Measurements from ENCODE around the gene AKNAD1.
"Not testable (repeated sequence)": the region's sequence is repeated elsewhere in the genome, so short reads cannot be mapped to it uniquely, and the experiment has no call there.

The AKNAD1 gene, protein sequence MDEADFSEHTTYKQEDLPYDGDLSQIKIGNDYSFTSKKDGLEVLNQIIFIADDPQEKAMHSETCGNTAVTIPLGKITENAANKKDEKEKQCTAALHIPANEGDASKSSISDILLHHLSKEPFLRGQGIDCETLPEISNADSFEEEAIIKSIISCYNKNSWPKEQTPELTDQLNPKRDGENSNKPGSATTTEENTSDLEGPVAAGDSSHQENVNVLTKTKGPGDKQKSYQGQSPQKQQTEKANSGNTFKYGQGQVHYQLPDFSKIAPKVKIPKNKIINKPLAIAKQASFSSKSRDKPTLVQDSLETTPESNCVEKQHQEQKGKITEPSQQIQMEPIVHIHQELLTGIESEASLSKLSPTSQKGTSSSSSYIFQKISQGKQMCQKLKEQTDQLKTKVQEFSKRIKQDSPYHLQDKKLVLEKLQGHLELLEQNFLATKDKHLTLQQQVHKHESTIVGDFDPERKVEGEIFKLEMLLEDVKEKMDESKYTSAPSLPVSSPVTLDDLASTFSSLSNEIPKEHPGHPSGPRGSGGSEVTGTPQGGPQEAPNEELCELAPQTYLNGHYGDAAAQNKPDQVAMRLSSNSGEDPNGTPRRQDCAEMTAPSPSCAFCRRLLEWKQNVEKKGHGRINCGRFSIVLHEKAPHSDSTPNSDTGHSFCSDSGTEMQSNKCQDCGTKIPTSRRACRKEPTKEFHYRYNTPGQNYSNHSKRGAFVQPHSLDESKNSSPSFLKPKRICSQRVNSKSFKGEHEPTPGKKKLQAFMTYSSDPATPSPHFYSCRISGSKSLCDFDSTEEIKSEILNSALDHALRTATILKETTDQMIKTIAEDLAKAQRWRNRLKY

DNA sequence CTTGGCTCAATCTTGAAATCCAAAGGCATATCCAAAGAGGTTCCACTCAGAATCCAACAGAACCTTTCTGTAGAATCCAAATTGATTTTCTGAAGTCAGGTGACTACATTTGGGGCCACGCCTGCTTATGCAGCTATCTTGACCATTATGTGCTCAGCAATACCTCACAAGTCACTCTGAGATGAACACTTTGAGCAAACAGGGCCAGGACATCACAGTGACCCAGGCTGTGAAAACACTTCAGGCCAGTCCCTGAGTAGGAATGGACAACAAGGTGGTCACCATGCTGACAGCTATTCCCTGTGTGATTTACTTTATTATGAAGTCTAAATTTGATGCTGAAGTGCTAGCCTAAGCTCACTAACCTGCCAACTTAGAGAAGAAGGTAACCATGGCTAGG, at the start of gene AKNAD1:
Gene AKNAD1 (minus strand): TSS at position 101 of the 400 bp plus-strand sequence. CDS start 4,430 bp downstream, outside the sequence.
- DNase-seq: no peak

DNA sequence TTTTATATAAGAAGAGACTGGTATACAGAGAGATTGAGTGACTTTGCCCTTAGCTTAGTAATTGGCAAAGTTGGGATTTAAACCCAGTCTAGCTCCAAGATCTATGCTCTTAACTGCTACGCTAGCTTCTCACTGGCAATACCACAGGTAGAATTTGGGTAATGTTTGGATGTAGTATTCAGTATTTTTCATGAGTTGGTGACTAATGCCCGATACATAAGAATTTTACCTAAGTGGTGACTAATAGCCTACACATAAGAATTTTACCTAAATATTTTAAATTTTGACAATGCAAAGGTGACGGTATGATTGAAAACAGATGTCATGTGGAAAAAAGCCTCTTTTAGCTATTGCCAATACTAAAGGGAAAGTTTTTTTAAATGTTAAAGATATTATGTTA, 44.2 kb upstream of the AKNAD1 start:
- DNase-seq: no peak

DNA sequence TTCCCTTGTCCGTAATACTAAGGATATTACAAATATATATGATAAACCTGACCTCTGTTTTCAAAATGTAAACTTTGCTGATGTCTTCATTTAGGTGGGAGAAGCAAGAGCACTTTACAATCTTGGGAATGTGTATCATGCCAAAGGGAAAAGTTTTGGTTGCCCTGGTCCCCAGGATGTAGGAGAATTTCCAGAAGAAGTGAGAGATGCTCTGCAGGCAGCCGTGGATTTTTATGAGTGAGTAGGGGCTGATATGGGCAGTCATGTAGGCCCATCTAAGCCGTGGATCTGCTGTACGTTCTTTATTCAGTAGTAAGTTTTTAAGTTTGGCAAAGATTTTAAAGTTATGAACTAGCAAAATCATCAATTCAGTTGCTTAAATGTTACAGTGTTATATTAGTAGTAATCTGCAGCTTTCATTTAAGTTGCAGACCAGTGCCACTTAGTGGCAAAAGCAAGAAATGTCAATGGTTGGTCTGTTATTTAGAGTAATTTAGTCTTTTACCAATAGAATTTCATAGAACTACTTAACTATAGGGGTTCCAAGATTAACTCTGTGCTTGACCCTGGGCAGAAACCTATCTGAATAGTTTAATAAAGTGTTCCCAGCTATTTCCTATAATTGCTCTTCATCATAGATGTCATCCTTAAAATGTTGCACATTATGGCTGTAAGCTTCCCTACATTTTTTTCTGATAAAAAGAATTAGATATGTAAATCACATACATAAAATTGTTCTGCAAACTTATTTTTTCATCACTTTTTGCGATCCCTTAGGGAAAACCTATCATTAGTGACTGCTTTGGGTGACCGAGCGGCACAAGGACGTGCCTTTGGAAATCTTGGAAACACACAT, 41.2 kb upstream of the AKNAD1 start:
- DNase-seq: no peak

DNA sequence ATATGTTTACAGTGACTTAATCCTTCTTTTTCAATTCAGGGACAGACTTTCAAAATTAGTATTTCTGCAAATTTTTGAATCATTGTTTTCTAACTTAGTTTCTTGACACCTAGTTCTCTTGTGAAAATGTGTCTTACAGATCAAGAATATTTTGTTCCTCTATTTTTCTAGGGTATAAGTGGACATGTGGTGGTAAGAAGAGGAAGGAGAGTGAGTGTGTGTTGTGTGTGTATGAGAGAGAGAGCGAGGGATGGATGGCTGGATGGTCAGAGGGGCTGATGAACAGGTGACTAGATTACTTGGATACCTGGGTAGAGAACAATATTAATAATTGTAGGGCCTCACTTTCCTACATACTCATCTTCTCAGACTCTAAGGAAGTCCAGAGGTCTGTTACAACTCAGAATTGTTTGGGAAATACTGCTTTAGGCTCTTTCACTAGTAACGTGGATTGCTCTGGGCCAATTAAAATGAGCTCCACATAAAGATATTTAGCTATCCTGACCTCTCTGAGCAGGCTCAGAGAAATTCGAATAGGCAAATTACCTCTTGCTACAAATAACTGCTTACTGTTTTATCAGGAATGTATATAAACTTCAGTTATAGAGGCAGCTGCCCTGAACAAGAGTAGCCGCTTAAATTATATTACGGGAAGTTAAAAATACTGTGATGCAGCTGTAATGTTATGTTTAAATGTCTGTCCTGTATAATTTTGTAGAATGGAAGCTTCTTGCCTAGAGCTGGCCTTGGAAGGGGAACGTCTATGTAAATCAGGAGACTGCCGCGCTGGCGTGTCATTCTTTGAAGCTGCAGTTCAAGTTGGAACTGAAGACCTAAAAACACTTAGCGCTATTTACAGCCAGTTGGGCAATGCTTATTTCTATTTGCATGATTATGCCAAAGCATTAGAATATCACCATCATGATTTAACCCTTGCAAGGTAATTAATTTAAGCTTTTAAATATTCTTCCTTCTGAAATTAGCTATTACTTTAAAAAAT, 39.6 kb upstream of the AKNAD1 start:
- no peak for DNase-seq

DNA sequence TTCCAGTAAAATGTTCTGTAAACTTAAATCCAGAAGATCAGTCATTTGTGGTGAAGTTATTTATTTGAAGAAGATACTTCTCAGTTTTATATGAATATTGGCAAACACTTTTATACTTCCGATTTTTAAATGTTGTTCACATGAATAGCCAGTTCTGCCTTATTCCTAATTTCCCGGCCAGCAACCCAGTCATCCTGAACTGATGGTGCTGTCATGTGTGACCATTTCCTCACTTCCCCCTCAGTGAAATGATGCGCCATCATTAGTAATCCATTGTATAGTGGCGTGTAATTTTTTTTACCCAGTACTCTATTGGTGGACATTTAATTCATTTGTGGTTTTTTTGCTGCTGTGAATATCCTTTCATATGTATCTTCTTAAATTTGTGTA, 36.2 kb upstream of the AKNAD1 start:
- no peak for DNase-seq

DNA sequence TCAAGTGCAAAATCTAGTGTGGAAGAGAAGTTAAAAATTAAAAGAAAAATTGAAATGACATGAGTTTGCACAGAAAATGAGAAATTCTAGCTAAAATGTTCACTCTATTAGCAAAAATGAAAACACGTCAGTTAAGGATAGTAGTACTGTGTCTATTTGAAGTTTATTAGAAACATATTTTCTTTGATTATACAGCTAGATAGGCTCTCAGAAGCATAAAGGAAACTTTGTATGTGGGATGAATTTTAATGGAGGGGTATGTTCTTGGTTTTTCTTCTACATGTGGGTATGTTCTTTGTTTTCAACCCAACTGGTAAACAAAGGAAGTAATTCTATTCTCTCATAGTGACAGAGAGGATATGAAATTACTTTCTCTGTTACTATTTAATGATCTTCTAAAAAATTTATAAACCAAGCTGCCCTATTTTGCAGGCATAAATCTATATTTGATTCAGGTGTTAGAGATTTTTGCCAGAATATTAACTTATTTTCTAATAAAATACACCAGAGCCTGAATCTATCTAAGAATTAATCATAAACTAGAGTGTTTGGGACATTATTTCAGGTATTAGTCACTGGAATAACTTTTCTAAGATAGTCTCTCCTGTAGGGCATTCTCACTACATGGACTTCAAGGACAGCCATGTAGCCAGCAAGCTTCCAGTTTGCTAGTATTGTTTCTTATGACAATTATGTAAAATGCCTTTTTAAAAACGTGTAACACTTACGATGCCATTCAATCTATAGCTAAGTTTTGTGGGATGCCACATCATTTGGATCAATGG, 35.7 kb upstream of the AKNAD1 start:
- no peak for DNase-seq

DNA sequence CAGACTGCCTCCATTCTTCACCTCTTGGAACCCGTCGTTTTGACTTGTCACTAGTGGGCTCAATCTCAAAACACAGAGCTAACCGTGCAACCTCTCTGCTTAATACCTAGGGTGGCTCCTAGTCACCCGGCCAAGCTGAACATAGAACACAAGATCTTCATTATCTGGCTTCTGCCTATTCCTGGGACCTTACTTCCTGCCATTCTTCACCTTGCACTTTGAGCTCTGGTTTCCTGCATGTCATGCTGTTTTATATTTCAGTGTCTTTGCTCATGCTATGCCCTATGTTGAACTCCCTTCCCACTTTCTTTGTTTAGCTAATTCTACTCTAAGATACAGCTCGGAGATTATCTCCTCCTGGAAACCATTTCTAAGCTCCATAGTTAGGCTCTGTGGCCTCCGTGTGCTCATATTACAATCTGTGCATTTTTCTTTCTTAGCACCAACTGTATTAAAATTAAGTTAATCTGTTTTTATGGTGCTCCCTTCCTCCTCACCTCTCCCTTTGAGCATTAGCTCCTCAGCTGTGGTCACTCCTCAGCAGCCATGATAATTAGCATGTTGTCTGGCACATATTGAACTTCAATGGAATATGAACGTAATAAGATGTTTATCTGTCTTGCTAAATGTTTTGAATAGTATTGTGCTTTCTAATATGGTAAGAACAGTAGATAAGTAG, 33.0 kb upstream of the AKNAD1 start:
- DNase-seq: no peak

DNA sequence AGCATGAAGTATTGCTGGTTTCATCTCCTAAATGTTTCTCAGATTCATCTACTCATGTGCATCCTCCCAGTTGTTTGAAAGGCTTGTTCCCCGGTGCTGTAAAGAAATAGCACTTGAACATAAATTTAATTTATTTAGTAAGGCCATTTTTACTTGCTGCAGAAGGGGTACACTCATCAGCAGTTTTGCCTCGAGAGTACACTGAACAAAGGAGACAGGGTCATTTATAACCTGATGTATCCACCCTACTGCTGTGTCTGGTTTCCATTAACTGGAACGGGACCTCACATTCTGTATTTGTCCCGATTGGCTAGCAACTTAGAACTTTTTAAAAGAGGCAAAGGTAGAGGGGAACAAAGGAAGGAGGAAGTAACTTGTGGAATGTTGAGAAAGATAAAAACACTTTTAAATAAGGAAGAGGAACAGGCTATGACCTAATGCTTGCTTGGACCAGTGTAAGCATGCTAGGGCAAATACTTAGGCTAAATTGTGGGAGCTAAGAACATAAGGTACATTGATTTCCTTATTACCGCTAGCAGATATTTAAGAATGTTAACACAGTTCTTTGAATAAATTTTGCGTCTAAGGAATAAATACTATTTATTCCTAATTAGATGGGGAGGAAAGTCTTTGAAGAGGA, 32.2 kb upstream of the AKNAD1 start:
- DNase-seq: not testable (repeated sequence)

DNA sequence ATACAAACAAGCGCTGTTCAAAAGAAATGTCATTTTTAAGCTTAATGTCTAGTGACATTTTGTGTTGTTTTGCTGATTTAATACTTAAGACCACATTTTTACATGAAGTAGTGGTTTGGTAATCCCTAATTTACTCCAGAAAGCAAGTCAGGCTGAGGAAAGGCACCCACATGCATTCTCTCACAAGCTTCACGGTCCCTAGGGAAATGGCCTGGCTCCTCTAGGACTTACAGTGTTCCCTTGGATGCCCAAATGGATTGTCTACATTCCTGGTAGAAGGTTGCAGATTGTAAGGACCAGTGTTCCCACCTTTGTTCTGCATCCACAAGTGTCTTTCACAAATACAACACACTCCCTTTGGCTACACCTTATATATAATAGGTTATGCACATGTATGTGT, 29.4 kb upstream of the AKNAD1 start:
- DNase-seq: no peak

DNA sequence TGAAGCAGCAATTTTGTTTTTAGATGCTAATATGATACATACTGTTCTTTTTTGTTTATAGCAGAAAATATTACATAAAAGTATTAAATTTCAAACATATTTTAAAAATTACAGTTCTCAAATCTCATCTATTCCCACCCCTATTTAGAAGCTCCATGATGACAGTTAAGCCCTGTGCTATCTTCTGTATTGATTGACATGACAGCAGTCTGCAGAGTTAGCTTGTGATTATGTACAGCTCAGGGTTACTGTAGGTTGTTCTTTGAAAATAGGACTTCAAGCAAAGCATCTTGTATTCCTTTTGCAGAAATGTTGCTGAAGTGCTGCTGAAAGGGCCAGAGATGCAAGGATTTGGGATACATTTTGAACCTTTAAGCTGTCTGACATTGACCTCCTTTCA, 28.1 kb upstream of the AKNAD1 start:
- DNase-seq: no peak

DNA sequence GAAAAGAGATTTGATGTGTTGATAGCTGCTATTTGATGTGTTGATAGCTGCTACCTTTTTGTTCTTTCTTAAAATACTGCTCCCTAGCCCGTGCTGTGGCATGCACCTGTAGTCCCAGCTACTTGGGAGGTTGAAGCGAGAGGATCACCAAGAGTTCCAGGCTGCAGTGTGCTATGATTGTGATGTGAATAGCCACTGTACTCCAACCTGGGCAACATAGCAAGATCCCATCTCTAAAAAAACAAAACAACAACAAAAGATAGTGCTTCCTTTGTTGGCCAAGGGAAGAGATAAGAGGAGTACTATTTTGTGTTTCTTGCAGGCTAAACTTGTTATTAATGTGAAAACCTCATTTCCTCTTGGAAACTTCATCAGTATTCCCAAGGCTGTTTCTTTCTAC, 25.9 kb upstream of the AKNAD1 start:
- DNase-seq: no peak

DNA sequence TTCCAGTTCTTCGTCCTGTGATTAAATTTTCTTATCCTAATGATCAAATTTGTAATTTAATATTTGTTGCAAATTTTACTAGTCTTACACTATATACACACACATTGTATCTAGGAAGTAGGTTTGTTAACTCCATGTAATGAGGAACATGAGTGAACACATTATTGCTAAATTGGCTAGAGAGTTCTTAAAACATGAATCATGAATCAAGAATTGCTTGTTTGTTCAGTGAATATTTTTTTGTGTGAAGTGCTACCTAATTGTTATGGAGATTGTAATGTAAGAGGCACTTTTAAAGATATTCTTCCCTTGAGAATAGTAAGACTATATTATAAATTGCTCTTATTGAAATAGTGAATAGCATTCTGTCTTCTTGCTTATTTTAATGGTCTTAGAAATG, 24.5 kb upstream of the AKNAD1 start:
- DNase-seq: no peak

DNA sequence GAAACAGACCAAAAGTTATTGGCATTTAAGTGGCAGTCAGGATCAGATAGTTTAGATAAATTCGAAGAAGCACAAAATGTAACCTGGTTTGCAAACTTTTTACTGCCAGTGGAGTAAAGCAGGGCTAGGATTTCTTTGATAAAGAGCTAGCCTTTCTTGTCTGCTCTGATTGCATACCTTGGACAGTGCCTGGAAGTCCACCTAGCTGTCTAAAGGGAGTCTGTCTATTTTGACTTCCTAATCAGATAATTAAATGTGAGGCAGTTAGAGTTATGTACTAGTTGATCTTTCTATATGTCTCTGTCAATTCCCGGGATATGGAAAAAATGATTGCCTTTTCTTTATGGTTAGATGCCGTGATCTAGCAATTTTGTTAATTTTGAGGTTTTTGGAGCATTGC, 24.0 kb upstream of the AKNAD1 start:
- no peak for DNase-seq

DNA sequence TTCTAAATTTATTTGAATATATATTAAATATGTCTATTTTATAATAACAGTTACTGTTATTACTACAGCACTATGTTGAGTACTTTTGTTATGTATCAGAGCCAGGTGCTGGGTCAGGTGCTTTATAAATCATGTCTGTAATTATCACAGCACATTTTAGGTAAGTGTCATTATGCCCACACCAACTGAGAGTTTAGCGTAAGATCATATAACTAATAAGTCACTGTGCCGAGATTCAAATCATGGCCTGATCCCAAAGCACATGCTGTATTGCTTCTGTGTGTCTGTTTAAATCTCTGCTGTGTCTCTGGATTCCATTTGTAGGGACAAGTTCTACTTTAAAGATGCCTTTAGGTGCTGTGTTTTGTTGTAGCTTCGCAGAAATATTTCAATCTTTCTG, 21.8 kb upstream of the AKNAD1 start:
- DNase-seq: no peak

DNA sequence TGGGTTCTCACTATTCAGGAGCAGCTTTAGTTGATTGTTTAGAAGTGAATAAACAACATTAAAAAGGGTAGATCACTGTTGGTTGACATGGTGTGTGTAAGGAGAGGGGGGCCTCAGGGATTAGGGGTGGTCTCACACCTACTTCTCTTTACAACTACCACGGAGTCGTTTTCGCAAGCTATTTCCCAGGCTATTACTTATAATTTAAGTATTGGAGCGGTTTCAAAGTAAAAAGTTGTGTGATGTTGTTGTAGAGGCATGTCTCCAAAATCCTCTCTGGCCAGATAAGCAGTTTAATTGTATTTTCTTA, 21.2 kb upstream of the AKNAD1 start:
- DNase-seq: no peak

DNA sequence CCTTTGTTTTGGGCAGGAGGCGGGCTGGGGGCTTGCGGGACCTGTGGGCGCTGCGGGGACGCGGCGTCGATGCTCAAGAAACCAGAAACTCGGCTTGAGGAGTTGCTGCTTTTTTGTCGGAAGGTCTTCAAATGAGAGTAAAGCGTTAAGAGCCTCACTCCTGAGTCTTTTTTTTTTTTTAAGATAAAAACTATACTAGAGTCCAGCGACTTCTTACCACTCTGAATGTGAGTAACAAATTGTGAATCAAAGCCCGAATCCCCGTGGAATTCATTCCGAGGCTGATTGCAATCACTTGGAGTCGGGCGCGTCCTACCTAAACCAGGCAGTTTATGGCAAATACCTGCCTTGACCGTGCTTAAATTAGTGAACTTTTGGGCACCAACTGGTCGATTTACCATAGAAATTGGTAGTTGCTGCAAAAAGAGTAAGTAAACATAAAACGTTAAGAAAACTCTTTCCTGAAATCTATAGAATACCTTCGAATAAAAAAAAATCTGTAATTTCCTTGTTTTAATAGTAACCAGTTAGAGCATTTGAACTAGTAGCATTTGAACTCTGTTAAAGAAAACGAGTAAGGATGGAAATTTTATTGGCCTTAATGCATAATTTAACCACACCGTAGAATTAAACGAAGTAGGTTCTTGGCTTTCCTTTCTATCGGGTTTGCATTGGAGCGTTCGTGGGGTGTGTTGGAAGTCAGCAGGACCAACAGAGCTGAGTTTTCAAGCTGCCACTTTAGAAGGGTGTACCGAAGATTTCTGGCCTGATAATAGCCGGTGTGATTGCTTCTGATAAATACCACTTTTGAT, 20.7 kb upstream of the AKNAD1 start:
- DNase-seq: peak in 1 of 2 experiments; percentile 11

DNA sequence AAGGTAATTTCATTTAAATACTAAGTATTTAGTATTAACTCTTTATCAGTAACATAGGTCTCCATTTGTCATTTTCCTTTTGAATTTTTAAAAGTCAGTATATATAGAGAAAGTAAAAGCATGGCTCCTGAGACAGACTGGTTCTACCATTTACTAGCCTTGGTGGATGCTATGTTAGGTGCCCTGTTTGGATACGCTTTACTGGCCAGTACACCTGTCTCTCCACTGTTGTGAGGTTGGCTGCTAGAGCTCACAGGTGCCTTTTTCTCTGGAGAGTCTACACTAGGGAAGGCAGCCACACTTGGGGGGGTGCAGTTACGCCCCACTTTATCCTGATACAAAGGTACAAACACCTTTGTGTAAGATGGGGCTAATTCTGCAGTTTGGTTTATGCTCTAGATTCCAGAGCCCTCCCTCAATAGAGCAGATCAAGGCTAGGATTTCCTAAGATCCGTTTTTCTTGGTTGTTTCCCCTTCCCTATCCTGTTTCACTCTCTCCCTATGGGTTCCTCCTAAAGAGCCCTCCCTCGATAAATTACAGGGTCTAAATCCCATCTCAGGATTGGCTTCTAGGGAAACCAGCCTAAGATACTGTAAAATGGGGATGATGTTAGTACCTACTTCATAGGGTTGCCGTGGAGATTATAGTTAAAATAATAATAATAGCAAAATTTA, 14.3 kb upstream of the AKNAD1 start:
- DNase-seq: no peak

DNA sequence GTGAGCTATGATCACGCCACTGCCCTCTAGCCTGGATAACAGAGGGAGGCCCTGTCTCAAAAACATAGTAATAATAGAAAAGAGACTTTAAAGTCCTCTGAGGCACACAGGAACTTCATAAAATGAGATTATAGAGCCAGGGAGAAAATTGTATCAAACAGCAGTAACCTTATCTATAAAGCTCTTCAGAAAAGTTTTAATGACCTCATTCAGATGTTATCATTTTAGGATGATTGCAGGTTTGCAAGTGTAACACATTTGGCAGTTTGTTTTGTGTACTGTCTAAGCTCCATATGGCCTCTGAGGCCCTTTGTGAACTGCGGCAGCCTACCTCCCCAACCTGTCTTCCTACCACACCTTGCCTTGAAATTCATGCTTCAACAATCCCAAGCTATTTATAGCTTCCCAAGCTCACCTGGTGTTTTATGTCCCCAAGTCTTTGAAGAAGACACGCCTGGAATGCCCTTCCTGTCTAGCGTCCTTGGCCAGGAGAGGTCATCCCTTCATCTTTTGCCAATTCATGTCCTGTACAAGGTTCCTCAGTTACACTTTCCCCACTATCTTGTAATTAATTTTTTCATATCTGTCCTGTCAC, 8.5 kb upstream of the AKNAD1 start:
- DNase-seq: no peak

Data from activated CD4-positive, alpha-beta T cell treated with anti-CD3 and anti-CD28 coated beads, Interleukin-2, amount 50 U/mL, for 48 hours (primary cell).